ENCODE data around the gene SPACA6. TPM values are rescaled to one million over a fixed set of nuclear protein-coding genes. Genes with fewer than 3 reads are reported as not detected.

The SPACA6 gene
- total RNA-seq, 1 experiment from 2014 or later: 13.3 TPM

- TF ChIP-seq ZNF317 (CRISPR knock-in tag; IDR thresholded peaks at IDR 0.05; ENCODE audit: borderline replicate concordance, low read depth): no peak
- TF ChIP-seq CTCF (IDR thresholded peaks at IDR 0.05): no peak
- TF ChIP-seq ZNF396 (CRISPR knock-in tag; IDR thresholded peaks at IDR 0.05; ENCODE audit: borderline replicate concordance): no peak
- no peak for TF ChIP-seq ZNF423 (CRISPR knock-in tag; IDR thresholded peaks at IDR 0.05)
- TF ChIP-seq GABPB1 (CRISPR knock-in tag; IDR thresholded peaks at IDR 0.05): no peak
- no peak for TF ChIP-seq AR (CRISPR knock-in tag; IDR thresholded peaks at IDR 0.05)
Observed at GRCh38 chr19:51724543-51724942, 31.4 kb downstream of the SPACA6 start (continued).

GRCh38 chr19:51726049-51726448 is 32.9 kb downstream of the SPACA6 start:
- TF ChIP-seq ARID4B (CRISPR knock-in tag; IDR thresholded peaks at IDR 0.05; ENCODE audit: borderline replicate concordance) (no peak), CREM (CRISPR knock-in tag; IDR thresholded peaks at IDR 0.05) (no peak), FOXJ3 (CRISPR knock-in tag; IDR thresholded peaks at IDR 0.05; ENCODE audit: borderline replicate concordance) (no peak), HMGXB4 (CRISPR knock-in tag; IDR thresholded peaks at IDR 0.05) (no peak), ZNF232 (CRISPR knock-in tag; IDR thresholded peaks at IDR 0.05) (no peak)
- Mint-ChIP-seq H3K27ac (no peak overlapping the region), H3K9me3 (peaks cover 10% of the 10 kb centered on the region), H3K36me3 (peaks cover 10% of the 10 kb centered on the region), H3K27me3 (ENCODE audit: low read depth) (peaks cover 29% of the 10 kb centered on the region), H3K4me1 (peaks cover 34% of the 10 kb centered on the region), H3K4me3 (no peak overlapping the region)
- ATAC-seq (peak; percentile 67), DNase-seq (ENCODE audit: low spot score) (peak; percentile 40)
- ChIA-PET CTCF (interaction anchor here (0.7 to 2.0 kb wide), 5 partner anchors 14 to 72 kb away, joined by 3 to 7 read pairs (median 5); no protein-coding TSS in a partner anchor), POLR2A (no interaction called here)

GRCh38 chr19:51727349-51727880 is 34.3 kb downstream of the SPACA6 start:
- POLR2A ChIA-PET: no interaction called here
- Mint-ChIP-seq H3K9me3 (peaks cover 21% of the 10 kb centered on the region), H3K4me3 (no peak overlapping the region), H3K27ac (no peak overlapping the region), H3K36me3 (peaks cover 20% of the 10 kb centered on the region), H3K27me3 (ENCODE audit: low read depth) (peaks cover 29% of the 10 kb centered on the region), H3K4me1 (peaks cover 34% of the 10 kb centered on the region)
- no peak for DNase-seq (ENCODE audit: low spot score)
- CTCF ChIA-PET: interaction anchor here (0.7 to 1.8 kb wide), 3 partner anchors 10 to 51 kb away, joined by 4 to 17 read pairs (median 6); no protein-coding TSS in a partner anchor
- TF ChIP-seq ZNF423 (CRISPR knock-in tag; IDR thresholded peaks at IDR 0.05) (no peak), NR3C1 (CRISPR knock-in tag; conservative IDR thresholded peaks at IDR 0.05; ENCODE audit: low read depth) (no peak), ZNF219 (CRISPR knock-in tag; IDR thresholded peaks at IDR 0.05; ENCODE audit: borderline replicate concordance) (no peak), CREM (CRISPR knock-in tag; IDR thresholded peaks at IDR 0.05) (no peak), MXD4 (CRISPR knock-in tag; IDR thresholded peaks at IDR 0.05; ENCODE audit: borderline replicate concordance) (no peak), HMGXB4 (CRISPR knock-in tag; IDR thresholded peaks at IDR 0.05) (no peak)
- no peak for ATAC-seq

Data from WTC11 (cell line).